Keratinocyte (primary cell): ENCODE results near the gene FAU. TPM values are rescaled to one million over a fixed set of nuclear protein-coding genes. Genes with fewer than 3 reads are reported as not detected.

Source experiments
- DNase-seq: peaks from one replicate; pipeline ENCODE4 v3.0.0-alpha.2; 2011; ENCODE audit warnings: low read depth, missing footprints, low spot score
- FAIRE-seq: peaks from 2 replicates; lab custom pipeline; 2011; peaks lifted over from hg19 to GRCh38; lab: Jason Lieb, UNC
- H2AFZ ChIP-seq: 2 replicates; pipeline ENCODE4 v1.6.0; 2012; ENCODE audit warnings: low read length, control low read depth, inconsistent platforms; ENCODE audit not compliant: control insufficient read depth
- H3K27ac ChIP-seq: 2 replicates; pipeline ENCODE4 v1.5.1; 2011; ENCODE audit warnings: low read length; ENCODE audit not compliant: control insufficient read depth, insufficient read depth
- H3K27me3 ChIP-seq: 3 replicates; pipeline ENCODE4 v1.6.0; 2011; ENCODE audit warnings: low read length; ENCODE audit not compliant: control insufficient read depth, insufficient read depth; ENCODE audit errors: extremely low read depth
- H3K36me3 ChIP-seq, 2 experiments: 2 replicates in 1 of 2; 3 replicates in 1 of 2; pipeline ENCODE4 v1.5.1; 2011; ENCODE audit warnings: low read length in 2 of 2, mild to moderate bottlenecking in 1 of 2; ENCODE audit not compliant: control insufficient read depth in 2 of 2, insufficient read depth in 2 of 2; ENCODE audit errors: extremely low read depth in 1 of 2
- H3K4me1 ChIP-seq: 3 replicates; pipeline ENCODE4 v1.5.1; 2011; ENCODE audit warnings: low read length; ENCODE audit not compliant: control insufficient read depth, insufficient read depth; ENCODE audit errors: extremely low read depth
- H3K4me2 ChIP-seq: 3 replicates; pipeline ENCODE4 v1.6.0; 2011; ENCODE audit warnings: low read depth, low read length; ENCODE audit not compliant: control insufficient read depth, insufficient read depth; ENCODE audit errors: extremely low read depth
- H3K4me3 ChIP-seq, 3 experiments: fragments of 200-600 bp in 1 of 3; sonication (generic) in 1 of 3; 2 replicates in 2 of 3; 3 replicates in 1 of 3; pipeline ENCODE4 v1.5.1; 2011 to 2016; ENCODE audit warnings: low read length in 3 of 3, mild to moderate bottlenecking in 3 of 3, control low read depth in 2 of 3, inconsistent platforms in 1 of 3, low read depth in 1 of 3, mixed read lengths in 1 of 3, mixed run types in 1 of 3, moderate library complexity in 1 of 3; ENCODE audit not compliant: control insufficient read depth in 2 of 3, insufficient read depth in 2 of 3; ENCODE audit errors: extremely low read depth in 1 of 3
- H3K79me2 ChIP-seq: 2 replicates; pipeline ENCODE4 v1.6.0; 2012; ENCODE audit warnings: low read length; ENCODE audit not compliant: control insufficient read depth, insufficient read depth
- H3K9ac ChIP-seq: 3 replicates; pipeline ENCODE4 v1.6.0; 2011; ENCODE audit warnings: low read length; ENCODE audit not compliant: control insufficient read depth, insufficient read depth; ENCODE audit errors: extremely low read depth
- H3K9me1 ChIP-seq: 3 replicates; pipeline ENCODE4 v1.6.0; 2011; ENCODE audit warnings: low read length; ENCODE audit not compliant: control insufficient read depth, insufficient read depth; ENCODE audit errors: extremely low read depth
- H3K9me3 ChIP-seq: 2 replicates; pipeline ENCODE4 v1.5.1; 2012; ENCODE audit warnings: low read depth, low read length; ENCODE audit not compliant: control insufficient read depth
- H4K20me1 ChIP-seq: 3 replicates; pipeline ENCODE4 v1.6.0; 2011; ENCODE audit warnings: low read length; ENCODE audit not compliant: control insufficient read depth, insufficient read depth; ENCODE audit errors: extremely low read depth
- CTCF ChIP-seq, 3 experiments: IDR thresholded peaks in 1 of 3; conservative IDR thresholded peaks in 1 of 3; optimal IDR thresholded peaks in 1 of 3; 2 replicates in 2 of 3; 3 replicates in 1 of 3; pipeline versions ENCODE3 to v1.5.1; 2011; ENCODE audit warnings: low read length in 3 of 3, mild to moderate bottlenecking in 3 of 3, moderate library complexity in 2 of 3, control low read depth in 1 of 3, inconsistent platforms in 1 of 3; ENCODE audit not compliant: insufficient read depth in 2 of 3; ENCODE audit errors: extremely low read depth in 1 of 3
- EZH2 ChIP-seq: IDR thresholded peaks from one replicate; pipeline ENCODE4 v1.6.1; 2012; ENCODE audit warnings: inconsistent platforms, mild to moderate bottlenecking, low read length, moderate library complexity
- dilution Hi-C: fragments of 300-500 bp; cut with MboI; formaldehyde crosslinking; loops from one replicate; pipeline ENCODE4 v1.7.0; 2020; ENCODE audit warnings: low sequenced_read_pairs; ENCODE audit not compliant: extremely low pct_ligation_motif_present
- polyA minus RNA-seq, 3 experiments: library from RNA; depleted of rRNA, polyadenylated mRNA; stranded (reverse); fragments of >200 nt; gene quantifications; 1 replicate in 1 of 3; 2 replicates in 1 of 3; 3 replicates in 1 of 3; pipeline ENCODE4 v1.2.3, GENCODE V29; 2011
- polyA plus RNA-seq, 5 experiments: library from polyadenylated mRNA; depleted of rRNA in 3 of 5; stranded (reverse) in 3 of 5; stranded (forward) in 1 of 5; unstranded in 1 of 5; fragments of >200 nt; gene quantifications; 1 replicate in 1 of 5; 2 replicates in 3 of 5; 3 replicates in 1 of 5; pipeline versions ENCODE4 v1.2.1 to v1.2.3, GENCODE V29; 2011 to 2012; ENCODE audit warnings: missing spikeins in 2 of 5, low read depth in 1 of 5, low replicate concordance in 1 of 5

FAU gene
- polyA plus RNA-seq (328 to 452 TPM (median 425 TPM) in 3 replicates), polyA minus RNA-seq (109 to 156 TPM (median 109 TPM) in 3 replicates)
- 471 TPM for polyA plus RNA-seq (2011; ENCODE audit: low read depth)
- polyA plus RNA-seq (2011; cell fraction: cytosol; rRNA removed), result 306 and 737 TPM in 2 replicates
- polyA plus RNA-seq (2011; cell fraction: nucleus; rRNA removed), result 225 and 268 TPM in 2 replicates
- polyA plus RNA-seq (2012; ENCODE audit: low replicate concordance), result 874 and 1,191 TPM in 2 replicates
- 470 TPM for polyA minus RNA-seq (2011; cell fraction: cytosol; rRNA and poly(A)+ RNA removed)
- polyA minus RNA-seq (2011; cell fraction: nucleus; rRNA and poly(A)+ RNA removed), result 78.3 and 89.3 TPM in 2 replicates

GRCh38 chr11:65121865-65122696, at the start of gene FAU, which contains the start of gene MRPL49:
Gene FAU, minus strand, starts transcription at chr11:65122134. Its CDS starts 321 bp downstream, at chr11:65121813.
Gene MRPL49, plus strand, starts transcription at chr11:65122321. Its CDS starts 26 bp downstream, at chr11:65122347.
- FAIRE-seq (peak; percentile 23), DNase-seq (peak; percentile 91)
- Histone ChIP-seq H3K27ac (peak within 1 kb of the TSS; percentile 98), H3K4me2 (peak within 1 kb of the TSS; percentile 89), H3K4me3 (peak within 1 kb of the TSS; percentile 66 to 97 (median 91)), H4K20me1 (no peaks in the 10 kb centered on the region), H3K27me3 (no peaks in the 10 kb centered on the region), H3K9me3 (no peaks in the 10 kb centered on the region), H3K36me3 (peaks cover 21 to 36% of the 10 kb centered on the region in 2 experiments), H2AFZ (peak within 1 kb of the TSS; percentile 95), H3K9ac (peak within 1 kb of the TSS; percentile 99), H3K9me1 (no peaks in the 10 kb centered on the region), H3K79me2 (peaks cover 46% of the 10 kb centered on the region), H3K4me1 (peaks cover 18% of the 10 kb centered on the region)
- dilution Hi-C loops, result no loop called here
- TF ChIP-seq CTCF (optimal IDR thresholded peaks at IDR 0.05 in 1 of 3, IDR thresholded peaks at IDR 0.05 in 1 of 3, conservative IDR thresholded peaks at IDR 0.05 in 1 of 3; ENCODE audit: extremely low read depth in 1 of 3, insufficient read depth in 2 of 3, low read length in 3 of 3) (no peak), EZH2 (no peak)

GRCh38 chr11:65170058-65170534, 48.2 kb upstream of the FAU start, which contains the start of gene SPDYC:
Gene SPDYC, plus strand, starts transcription at chr11:65170233. Its CDS starts 1,125 bp downstream, at chr11:65171358.
- H3K27me3 ChIP-seq, result no peaks in the 10 kb centered on the region
- TF ChIP-seq CTCF (optimal IDR thresholded peaks at IDR 0.05 in 1 of 3, IDR thresholded peaks at IDR 0.05 in 1 of 3, conservative IDR thresholded peaks at IDR 0.05 in 1 of 3; ENCODE audit: extremely low read depth in 1 of 3, insufficient read depth in 2 of 3, low read length in 3 of 3) (no peak), EZH2 (no peak)
- no peaks in the 10 kb centered on the region for H3K36me3 ChIP-seq
- H3K9me1 ChIP-seq, result no peaks in the 10 kb centered on the region
- H3K4me2 ChIP-seq, result no peak within 1 kb of the TSS
- no peak within 1 kb of the TSS for H2AFZ ChIP-seq
- H3K27ac ChIP-seq, result no peak within 1 kb of the TSS
- H3K9me3 ChIP-seq, result no peaks in the 10 kb centered on the region
- dilution Hi-C loops, result no loop called here
- no peaks in the 10 kb centered on the region for H4K20me1 ChIP-seq
- H3K4me3 ChIP-seq, result no peak within 1 kb of the TSS
- no peak for FAIRE-seq
- no peak within 1 kb of the TSS for H3K9ac ChIP-seq
- no peaks in the 10 kb centered on the region for H3K79me2 ChIP-seq
- DNase-seq, result no peak
- H3K4me1 ChIP-seq, result no peaks in the 10 kb centered on the region
